NCI-H226 (cell line): ENCODE data around the gene PAFAH2.
"Not testable (repeated sequence)": the region's sequence is repeated elsewhere in the genome, so short reads cannot be mapped to it uniquely, and the experiment has no call there.

Source experiments
- DNase-seq: peaks from one replicate; pipeline ENCODE4 v3.0.0-alpha.2; 2015

The PAFAH2 gene

GRCh38 chr1:25978403-25978802, 19.5 kb downstream of the PAFAH2 start:
- DNase-seq = no peak

GRCh38 chr1:25977801-25978200, 20.1 kb downstream of the PAFAH2 start:
- no peak for DNase-seq

- DNase-seq = no peak
Observed at GRCh38 chr1:25973610-25974321, 24.1 kb downstream of the PAFAH2 start.

- DNase-seq = no peak
Observed at GRCh38 chr1:25971811-25972180, 26.1 kb downstream of the PAFAH2 start.

- DNase-seq = no peak
Observed at GRCh38 chr1:25971066-25971810, 26.6 kb downstream of the PAFAH2 start.

- no peak for DNase-seq
Observed at GRCh38 chr1:25967308-25967707, 30.6 kb downstream of the PAFAH2 start.

GRCh38 chr1:25959611-25960010, 38.3 kb downstream of the PAFAH2 start:
- no peak for DNase-seq

GRCh38 chr1:25958465-25958864, 39.4 kb downstream of the PAFAH2 start:
- DNase-seq = peak; percentile 53

GRCh38 chr1:25955553-25955952, 42.3 kb downstream of the PAFAH2 start:
- no peak for DNase-seq

GRCh38 chr1:25954282-25954938, 43.5 kb downstream of the PAFAH2 start:
- no peak for DNase-seq

- DNase-seq = no peak
Observed at GRCh38 chr1:25952841-25953401, 44.9 kb downstream of the PAFAH2 start.

- no peak for DNase-seq
Observed at GRCh38 chr1:25948641-25949040, 49.2 kb downstream of the PAFAH2 start.

- no peak for DNase-seq
Observed at GRCh38 chr1:25947027-25947426, 50.8 kb downstream of the PAFAH2 start.

- no peak for DNase-seq
Observed at GRCh38 chr1:25945761-25946160, 52.1 kb downstream of the PAFAH2 start.

GRCh38 chr1:25944986-25945385, 52.9 kb downstream of the PAFAH2 start:
- DNase-seq = peak; percentile 21

- not testable (repeated sequence) for DNase-seq
Observed at GRCh38 chr1:25943511-25943910, 54.4 kb downstream of the PAFAH2 start.

GRCh38 chr1:25936947-25937346, 60.9 kb downstream of the PAFAH2 start:
- DNase-seq = no peak

GRCh38 chr1:25933479-25934365, 64.1 kb downstream of the PAFAH2 start:
- no peak for DNase-seq

GRCh38 chr1:25932811-25933400, 65.0 kb downstream of the PAFAH2 start:
- not testable (repeated sequence) for DNase-seq

GRCh38 chr1:25932321-25932720, 65.5 kb downstream of the PAFAH2 start:
- DNase-seq = no peak

GRCh38 chr1:25929016-25929415, 68.8 kb downstream of the PAFAH2 start:
- DNase-seq = no peak
